Dendritic cell treated with granulocyte-macrophage colony-stimulating factor and Interleukin-4, amounts not matched to agents 40 ng/mL and 50 ng/mL, for 4 days (primary cell): Measurements from ENCODE around the gene GPR39.

Experiments
- H3K27ac Mint-ChIP-seq: one replicate; pipeline ENCODE4 v1.8.0; 2022; ENCODE audit warnings: mild to moderate bottlenecking, mixed read lengths
- H3K27me3 Mint-ChIP-seq: one replicate; pipeline ENCODE4 v1.8.0; 2022; ENCODE audit warnings: mild to moderate bottlenecking, mixed read lengths
- H3K36me3 Mint-ChIP-seq: one replicate; pipeline ENCODE4 v1.8.0; 2022; ENCODE audit warnings: low read depth, mixed read lengths
- H3K4me1 Mint-ChIP-seq: one replicate; pipeline ENCODE4 v1.8.0; 2022; ENCODE audit warnings: low read depth, mixed read lengths
- H3K4me3 Mint-ChIP-seq: one replicate; pipeline ENCODE4 v1.8.0; 2022; ENCODE audit warnings: mild to moderate bottlenecking, moderate library complexity, mixed read lengths
- H3K9me3 Mint-ChIP-seq: one replicate; pipeline ENCODE4 v1.8.0; 2022; ENCODE audit warnings: mixed read lengths
- intact Hi-C: fragments of 100-400 bp; cut with micrococcal nuclease; formaldehyde crosslinking; loops from one replicate; pipeline ENCODE4 v1.15.0; 2022

Gene GPR39

DNA sequence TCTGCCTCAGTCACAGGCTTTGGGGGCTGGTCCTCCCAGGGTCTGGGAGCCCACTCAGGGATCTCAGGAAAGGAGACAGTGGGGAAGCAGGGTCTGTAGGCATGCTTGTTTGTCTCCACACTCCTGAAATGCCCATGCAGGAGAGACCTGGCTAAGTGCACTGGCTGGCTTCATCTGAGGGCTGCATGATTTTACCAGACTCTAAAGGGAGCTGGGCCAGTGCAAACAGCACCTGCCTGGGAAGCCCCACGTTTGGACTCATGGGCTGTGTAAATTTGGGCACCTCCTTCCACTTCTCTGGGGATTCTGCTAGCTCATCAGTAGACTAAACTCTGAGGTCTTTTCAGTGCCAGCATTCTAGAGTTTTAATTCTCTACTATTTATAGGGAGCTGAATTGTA is 219.7 kb downstream of the GPR39 start:
- peaks cover 10% of the 10 kb centered on the region for H3K9me3 Mint-ChIP-seq
- intact Hi-C loops = no loop called here
- H3K27ac Mint-ChIP-seq = no peak overlapping the region
- H3K4me3 Mint-ChIP-seq = no peak overlapping the region
- H3K36me3 Mint-ChIP-seq = no peaks in the 10 kb centered on the region
- H3K4me1 Mint-ChIP-seq = peaks cover 5% of the 10 kb centered on the region
- peaks cover 4% of the 10 kb centered on the region for H3K27me3 Mint-ChIP-seq

GRCh38 chr2:132638313-132639040 is 221.9 kb downstream of the GPR39 start:
- H3K27me3 Mint-ChIP-seq = peaks cover 4% of the 10 kb centered on the region

GRCh38 chr2:132640116-132640515 is 223.5 kb downstream of the GPR39 start:
- H3K4me1 Mint-ChIP-seq = peaks cover 4% of the 10 kb centered on the region
- peaks cover 7% of the 10 kb centered on the region for H3K27me3 Mint-ChIP-seq
- intact Hi-C loops = no loop called here
- H3K4me3 Mint-ChIP-seq = no peak overlapping the region
- no peaks in the 10 kb centered on the region for H3K9me3 Mint-ChIP-seq
- H3K27ac Mint-ChIP-seq = no peak overlapping the region
- no peaks in the 10 kb centered on the region for H3K36me3 Mint-ChIP-seq

More at GRCh38 chr2:132638313-132639040, 221.9 kb downstream of the GPR39 start:
- H3K4me1 Mint-ChIP-seq = peaks cover 5% of the 10 kb centered on the region
- no peak overlapping the region for H3K4me3 Mint-ChIP-seq
- intact Hi-C loops = no loop called here
- H3K9me3 Mint-ChIP-seq = peaks cover 7% of the 10 kb centered on the region
- H3K36me3 Mint-ChIP-seq = no peaks in the 10 kb centered on the region
- no peak overlapping the region for H3K27ac Mint-ChIP-seq

- Mint-ChIP-seq H3K27ac (no peak overlapping the region), H3K9me3 (no peaks in the 10 kb centered on the region)
- intact Hi-C loops = no loop called here
These were observed 225.2 kb downstream of the GPR39 start for GRCh38 chr2:132641819-132642218.

DNA sequence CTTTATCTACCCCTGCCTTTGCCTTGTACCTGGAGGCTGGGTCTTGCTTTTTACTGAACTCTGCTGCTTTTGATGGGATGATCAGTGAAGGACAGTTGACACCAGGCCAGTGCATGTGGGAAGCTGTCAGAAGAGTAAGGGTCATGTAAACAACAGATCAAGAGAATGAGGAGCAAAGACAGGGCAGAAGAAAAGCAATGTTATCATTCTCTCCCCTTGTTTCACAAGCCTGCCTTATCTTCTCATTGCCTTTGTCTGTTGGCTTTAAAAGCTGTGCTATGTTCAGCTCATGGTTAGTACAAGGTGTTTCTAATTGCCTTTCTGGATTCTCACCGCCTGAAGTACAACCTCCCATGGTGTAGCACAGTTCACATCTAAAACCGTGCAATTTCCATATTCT is 225.8 kb downstream of the GPR39 start:
- no peaks in the 10 kb centered on the region for H3K36me3 Mint-ChIP-seq
- no peaks in the 10 kb centered on the region for H3K9me3 Mint-ChIP-seq
- no peak overlapping the region for H3K27ac Mint-ChIP-seq
- no peak overlapping the region for H3K4me3 Mint-ChIP-seq
- H3K27me3 Mint-ChIP-seq = peaks cover 11% of the 10 kb centered on the region
- H3K4me1 Mint-ChIP-seq = peaks cover 10% of the 10 kb centered on the region
- intact Hi-C loops = no loop called here

More at GRCh38 chr2:132641819-132642218, 225.2 kb downstream of the GPR39 start:
- H3K4me1 Mint-ChIP-seq = peaks cover 10% of the 10 kb centered on the region
- H3K4me3 Mint-ChIP-seq = no peak overlapping the region
- H3K36me3 Mint-ChIP-seq = no peaks in the 10 kb centered on the region
- H3K27me3 Mint-ChIP-seq = peaks cover 11% of the 10 kb centered on the region

- intact Hi-C loops = no loop called here
These were observed 228.6 kb downstream of the GPR39 start for GRCh38 chr2:132645176-132645575.

DNA sequence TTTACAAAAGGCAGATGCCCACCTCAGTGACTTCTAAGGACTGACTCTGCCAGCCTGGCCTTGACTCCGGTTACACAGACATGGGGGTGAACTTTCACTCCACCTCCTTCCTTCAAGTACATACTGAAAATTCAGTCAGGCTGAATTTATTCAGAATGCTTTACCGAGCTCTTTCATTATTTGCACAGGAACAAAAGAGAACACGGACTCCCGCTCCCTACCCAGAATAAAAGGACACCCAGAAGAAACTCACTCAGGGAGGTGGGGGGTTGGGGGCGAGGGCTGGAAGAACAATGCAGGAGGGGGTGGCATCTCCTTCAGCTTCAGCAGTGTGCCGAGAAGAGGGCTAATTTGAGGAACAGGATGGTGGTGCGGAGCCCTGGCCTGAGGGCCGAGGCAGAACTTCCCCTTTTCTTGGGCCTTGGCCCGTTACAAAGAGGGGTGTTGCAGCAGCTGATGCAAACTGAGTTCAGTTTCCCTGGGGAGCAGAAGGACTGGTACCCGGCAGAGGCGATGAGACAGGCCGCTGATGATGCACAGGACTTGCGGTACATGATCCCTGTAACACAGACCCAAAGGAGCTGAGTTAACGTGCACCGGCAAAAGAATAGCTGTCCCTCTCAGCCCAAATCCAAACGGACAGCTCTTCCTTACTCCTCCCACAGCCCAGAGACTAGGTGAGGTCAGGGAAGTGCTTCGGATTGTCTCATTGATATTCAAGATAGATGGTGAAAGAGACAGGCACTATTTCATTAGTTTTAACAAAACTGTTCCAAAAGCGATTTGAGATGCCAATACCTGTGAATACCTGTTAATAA is 229.3 kb downstream of the GPR39 start:
- H3K27ac Mint-ChIP-seq = no peak overlapping the region
- H3K9me3 Mint-ChIP-seq = no peaks in the 10 kb centered on the region
- H3K36me3 Mint-ChIP-seq = no peaks in the 10 kb centered on the region
- H3K4me3 Mint-ChIP-seq = no peak overlapping the region
- peaks cover 10% of the 10 kb centered on the region for H3K4me1 Mint-ChIP-seq
- H3K27me3 Mint-ChIP-seq = peaks cover 15% of the 10 kb centered on the region
- intact Hi-C loops = no loop called here

More at GRCh38 chr2:132645176-132645575, 228.6 kb downstream of the GPR39 start:
- Mint-ChIP-seq H3K4me1 (peaks cover 10% of the 10 kb centered on the region), H3K27me3 (peaks cover 15% of the 10 kb centered on the region), H3K36me3 (no peaks in the 10 kb centered on the region), H3K9me3 (no peaks in the 10 kb centered on the region), H3K4me3 (no peak overlapping the region), H3K27ac (no peak overlapping the region)

GRCh38 chr2:132646540-132647108 is 230.0 kb downstream of the GPR39 start:
- no peaks in the 10 kb centered on the region for H3K9me3 Mint-ChIP-seq
- H3K36me3 Mint-ChIP-seq = no peaks in the 10 kb centered on the region
- peaks cover 10% of the 10 kb centered on the region for H3K4me1 Mint-ChIP-seq
- H3K27ac Mint-ChIP-seq = no peak overlapping the region
- intact Hi-C loops = no loop called here
- H3K4me3 Mint-ChIP-seq = no peak overlapping the region
- H3K27me3 Mint-ChIP-seq = peaks cover 18% of the 10 kb centered on the region

DNA sequence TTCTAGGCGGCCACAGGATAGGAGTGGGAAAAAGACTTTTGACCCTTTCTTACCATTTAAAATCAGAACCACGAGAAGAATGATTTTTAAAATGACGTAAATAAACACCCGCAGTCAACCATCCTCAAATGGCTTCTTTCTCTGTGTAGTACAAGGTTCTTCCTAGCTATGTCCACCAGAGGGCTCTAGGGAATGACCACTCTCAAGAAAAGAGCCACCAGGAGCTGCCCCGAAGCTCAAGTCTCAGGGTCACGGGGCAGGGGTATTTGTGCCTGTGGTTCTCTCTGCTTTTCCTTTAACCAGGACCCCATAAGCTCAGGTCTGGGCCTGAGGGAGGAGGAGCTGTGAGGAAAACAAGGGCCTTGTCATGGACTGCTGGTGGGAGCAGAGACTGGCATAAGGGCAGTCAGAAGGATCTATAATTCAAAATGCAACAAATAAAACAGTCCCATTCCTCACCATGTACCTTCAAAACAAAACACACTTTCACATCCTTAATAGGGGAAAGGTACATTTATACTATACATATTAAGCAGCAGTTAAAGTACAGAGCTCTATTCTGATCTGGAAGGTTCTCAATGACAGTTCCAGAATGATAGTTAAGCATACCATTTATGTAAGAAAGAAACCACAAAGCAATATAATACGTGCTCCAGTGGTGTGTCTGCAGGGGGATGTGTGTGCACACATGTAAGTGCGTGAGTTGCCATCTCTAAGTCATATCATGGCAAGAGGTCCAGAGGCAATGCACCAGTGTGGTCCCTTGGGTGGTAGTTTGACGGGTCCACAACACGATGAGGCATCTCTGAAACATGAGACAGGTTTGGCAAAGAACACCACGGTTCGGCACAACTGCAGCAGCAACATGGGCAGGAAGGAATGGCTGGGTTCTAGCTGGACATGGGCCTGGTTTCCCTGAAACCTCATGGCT is 234.8 kb downstream of the GPR39 start:
- Mint-ChIP-seq H3K27ac (no peak overlapping the region), H3K9me3 (no peaks in the 10 kb centered on the region), H3K27me3 (peaks cover 17% of the 10 kb centered on the region), H3K4me3 (no peak overlapping the region), H3K36me3 (no peaks in the 10 kb centered on the region), H3K4me1 (no peaks in the 10 kb centered on the region)
- intact Hi-C loops = no loop called here

- intact Hi-C loops = no loop called here
- peaks cover 17% of the 10 kb centered on the region for H3K27me3 Mint-ChIP-seq
- no peak overlapping the region for H3K27ac Mint-ChIP-seq
- no peaks in the 10 kb centered on the region for H3K36me3 Mint-ChIP-seq
- no peak overlapping the region for H3K4me3 Mint-ChIP-seq
- H3K4me1 Mint-ChIP-seq = no peaks in the 10 kb centered on the region
- no peaks in the 10 kb centered on the region for H3K9me3 Mint-ChIP-seq
These were observed 235.9 kb downstream of the GPR39 start for GRCh38 chr2:132652474-132652873.

DNA sequence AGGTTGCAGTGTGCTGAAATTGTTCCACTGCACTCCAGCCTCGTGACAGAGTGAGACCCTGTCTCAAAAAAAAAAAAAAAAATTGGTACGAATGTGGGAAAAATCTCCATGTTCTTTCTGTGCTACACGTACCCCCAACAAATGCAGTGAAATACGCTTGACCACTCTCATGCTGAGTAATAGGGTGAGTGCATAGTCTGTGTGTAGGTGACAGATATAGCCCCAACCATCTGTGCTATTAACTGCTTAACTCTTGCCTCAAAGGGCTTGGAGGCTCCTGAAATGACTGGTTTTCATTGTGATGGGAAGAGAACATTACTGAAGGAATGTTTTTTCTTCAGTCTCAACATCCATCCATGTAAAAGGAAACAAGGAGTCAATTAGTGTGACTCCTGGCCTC is 237.7 kb downstream of the GPR39 start:
- intact Hi-C loops = no loop called here
- no peaks in the 10 kb centered on the region for H3K4me1 Mint-ChIP-seq
- no peaks in the 10 kb centered on the region for H3K9me3 Mint-ChIP-seq
- no peak overlapping the region for H3K27ac Mint-ChIP-seq
- H3K4me3 Mint-ChIP-seq = no peak overlapping the region
- H3K36me3 Mint-ChIP-seq = no peaks in the 10 kb centered on the region
- peaks cover 10% of the 10 kb centered on the region for H3K27me3 Mint-ChIP-seq

DNA sequence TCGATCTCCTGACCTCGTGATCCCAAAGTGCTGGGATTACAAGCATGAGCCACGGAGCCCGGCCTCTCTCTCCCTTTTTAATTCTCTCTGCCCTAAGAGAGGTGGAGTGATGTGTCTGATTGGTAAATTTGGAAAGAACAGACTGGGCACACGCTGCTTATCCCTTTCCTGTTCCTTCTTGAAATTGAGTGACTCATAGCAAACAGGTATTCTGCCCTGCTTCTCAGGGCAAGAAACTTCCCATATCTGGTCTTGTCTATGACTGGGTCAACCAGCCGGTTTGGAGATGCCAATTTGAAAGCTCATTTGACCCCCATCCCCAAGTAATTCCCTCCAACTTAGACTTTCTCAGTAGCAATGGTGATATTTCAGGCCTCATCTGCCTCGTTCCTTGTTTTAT is 238.4 kb downstream of the GPR39 start:
- Mint-ChIP-seq H3K4me1 (no peaks in the 10 kb centered on the region), H3K27me3 (peaks cover 10% of the 10 kb centered on the region), H3K9me3 (no peaks in the 10 kb centered on the region), H3K36me3 (no peaks in the 10 kb centered on the region), H3K4me3 (no peak overlapping the region), H3K27ac (no peak overlapping the region)
- intact Hi-C loops = no loop called here

DNA sequence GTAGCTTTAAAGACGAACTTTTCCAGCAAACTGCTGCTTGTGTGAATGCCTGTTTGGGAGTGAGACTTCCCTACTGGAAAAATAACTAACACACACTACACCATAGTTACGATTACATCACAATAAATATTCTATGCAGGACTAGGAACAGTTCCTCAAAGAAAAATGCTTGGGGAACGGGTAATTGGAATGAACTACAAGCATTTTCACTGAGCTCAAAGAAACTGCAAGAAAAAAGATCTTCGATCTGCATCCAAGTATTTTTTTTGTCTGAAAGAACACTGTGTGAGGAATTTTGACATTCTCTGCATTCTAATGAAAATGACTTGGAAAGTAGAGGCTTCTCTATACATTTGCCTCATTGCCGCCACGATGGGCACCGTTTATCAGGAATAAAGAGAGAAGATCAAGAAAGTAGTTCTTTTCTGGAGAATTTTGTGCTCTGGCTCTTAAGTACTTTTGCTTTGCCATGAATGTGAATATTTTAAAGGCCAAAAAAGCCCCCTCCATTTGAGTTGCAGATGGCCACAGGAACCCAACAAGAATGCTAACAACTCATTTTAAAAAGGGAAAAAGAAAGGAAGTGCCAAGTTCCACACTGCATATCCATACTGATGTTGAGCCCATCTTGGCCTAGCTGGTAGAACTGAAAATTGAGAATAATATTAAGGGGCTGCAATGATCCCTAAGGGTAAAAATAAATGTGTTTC is 239.8 kb downstream of the GPR39 start:
- Mint-ChIP-seq H3K27me3 (peaks cover 8% of the 10 kb centered on the region), H3K27ac (no peak overlapping the region), H3K4me1 (no peaks in the 10 kb centered on the region), H3K9me3 (no peaks in the 10 kb centered on the region), H3K4me3 (no peak overlapping the region), H3K36me3 (no peaks in the 10 kb centered on the region)
- intact Hi-C loops = no loop called here
